ENCODE measurements around the gene KCNQ1. TPM values are rescaled to one million over a fixed set of nuclear protein-coding genes. Genes with fewer than 3 reads are reported as not detected.

The KCNQ1 gene
- total RNA-seq, 1 experiment from 2014 or later: 2.5 TPM

- TF ChIP-seq ZNF281 (CRISPR knock-in tag; IDR thresholded peaks at IDR 0.05) (no peak), RORB (CRISPR knock-in tag; IDR thresholded peaks at IDR 0.05) (no peak), ATF3 (CRISPR knock-in tag; conservative IDR thresholded peaks at IDR 0.05) (no peak), FOXP4 (CRISPR knock-in tag; IDR thresholded peaks at IDR 0.05) (no peak), ZNF396 (CRISPR knock-in tag; IDR thresholded peaks at IDR 0.05; ENCODE audit: borderline replicate concordance) (no peak), ZNF512 (CRISPR knock-in tag; IDR thresholded peaks at IDR 0.05; ENCODE audit: borderline replicate concordance) (no peak), TCF7 (CRISPR knock-in tag; IDR thresholded peaks at IDR 0.05; ENCODE audit: low read depth) (no peak), PRDM15 (CRISPR knock-in tag; IDR thresholded peaks at IDR 0.05) (no peak), NFE2L1 (CRISPR knock-in tag; IDR thresholded peaks at IDR 0.05) (no peak), ZNF263 (CRISPR knock-in tag; IDR thresholded peaks at IDR 0.05; ENCODE audit: low read depth) (no peak), ZNF532 (CRISPR knock-in tag; IDR thresholded peaks at IDR 0.05; ENCODE audit: borderline replicate concordance) (no peak)
These were observed 239.0 kb downstream of the KCNQ1 start (continued) for GRCh38 chr11:2683806-2684205.

All from WTC11 (cell line).